Chondrocyte (in vitro differentiated cells): ENCODE results near the gene STARD8. TPM values are rescaled to one million over a fixed set of nuclear protein-coding genes. Genes with fewer than 3 reads are reported as not detected.

Source experiments
- DNase-seq: peaks from one replicate; pipeline ENCODE4 v3.0.0; 2021; ENCODE audit warnings: mixed read lengths, low spot score
- H3K27ac Mint-ChIP-seq: one replicate; pipeline ENCODE4 v1.8.0; 2021; ENCODE audit warnings: mild to moderate bottlenecking, moderate library complexity, mixed read lengths; ENCODE audit not compliant: unreplicated experiment
- H3K27me3 Mint-ChIP-seq: 2 replicates; pipeline ENCODE4 v1.8.0; 2021; ENCODE audit warnings: low read depth, mixed read lengths
- H3K36me3 Mint-ChIP-seq: 2 replicates; pipeline ENCODE4 v1.8.0; 2021; ENCODE audit warnings: low read depth, mixed read lengths
- H3K4me1 Mint-ChIP-seq: 2 replicates; pipeline ENCODE4 v1.8.0; 2021; ENCODE audit warnings: low read depth, mild to moderate bottlenecking, mixed read lengths
- H3K4me3 Mint-ChIP-seq: one replicate; pipeline ENCODE4 v1.8.0; 2021; ENCODE audit warnings: mild to moderate bottlenecking, moderate library complexity, mixed read lengths; ENCODE audit not compliant: unreplicated experiment
- H3K9me3 Mint-ChIP-seq: 2 replicates; pipeline ENCODE4 v1.8.0; 2021; ENCODE audit warnings: low read depth, mixed read lengths
- CTCF ChIP-seq: fragments of 200-600 bp; sonication (generic); IDR thresholded peaks from 2 replicates; pipeline ENCODE4 v1.5.0; 2021; ENCODE audit warnings: antibody characterized with exemption, mild to moderate bottlenecking, moderate library complexity
- total RNA-seq: library from RNA; stranded (reverse); gene quantifications from 3 replicates; pipeline ENCODE4 v1.2.1, GENCODE V29; 2021

The STARD8 gene
- total RNA-seq, 1 donor from 2014 or later = 0.37 TPM

- Mint-ChIP-seq H3K4me1 (no peaks in the 10 kb centered on the region), H3K27me3 (no peaks in the 10 kb centered on the region), H3K4me3 (no peak overlapping the region), H3K9me3 (no peaks in the 10 kb centered on the region), H3K36me3 (no peaks in the 10 kb centered on the region), H3K27ac (no peak overlapping the region)
- DNase-seq = peak; percentile 63
- no peak for TF ChIP-seq CTCF
These were observed 64.4 kb downstream of the STARD8 start for GRCh38 chrX:68711845-68712244.

- Mint-ChIP-seq H3K9me3 (no peaks in the 10 kb centered on the region), H3K27ac (no peak overlapping the region), H3K4me3 (no peak overlapping the region), H3K4me1 (no peaks in the 10 kb centered on the region), H3K36me3 (no peaks in the 10 kb centered on the region), H3K27me3 (no peaks in the 10 kb centered on the region)
- DNase-seq = no peak
- TF ChIP-seq CTCF = no peak
These were observed 67.4 kb downstream of the STARD8 start for GRCh38 chrX:68714856-68715255.

GRCh38 chrX:68717196-68717595, 69.7 kb downstream of the STARD8 start:
- no peaks in the 10 kb centered on the region for H3K36me3 Mint-ChIP-seq
- H3K27ac Mint-ChIP-seq = no peak overlapping the region
- no peak for TF ChIP-seq CTCF
- H3K9me3 Mint-ChIP-seq = no peaks in the 10 kb centered on the region
- no peak for DNase-seq
- H3K27me3 Mint-ChIP-seq = no peaks in the 10 kb centered on the region
- no peaks in the 10 kb centered on the region for H3K4me1 Mint-ChIP-seq
- no peak overlapping the region for H3K4me3 Mint-ChIP-seq

GRCh38 chrX:68717663-68718442, 70.4 kb downstream of the STARD8 start:
- H3K4me3 Mint-ChIP-seq = no peak overlapping the region
- H3K27ac Mint-ChIP-seq = no peak overlapping the region
- H3K4me1 Mint-ChIP-seq = no peaks in the 10 kb centered on the region
- DNase-seq = peak; percentile 70
- no peaks in the 10 kb centered on the region for H3K9me3 Mint-ChIP-seq
- H3K27me3 Mint-ChIP-seq = no peaks in the 10 kb centered on the region
- TF ChIP-seq CTCF = no peak
- peaks cover under 1% of the 10 kb centered on the region for H3K36me3 Mint-ChIP-seq

GRCh38 chrX:68718443-68718820, 71.0 kb downstream of the STARD8 start:
- Mint-ChIP-seq H3K4me3 (no peak overlapping the region), H3K27me3 (no peaks in the 10 kb centered on the region), H3K36me3 (peaks cover 2% of the 10 kb centered on the region), H3K27ac (no peak overlapping the region), H3K4me1 (no peaks in the 10 kb centered on the region), H3K9me3 (no peaks in the 10 kb centered on the region)
- no peak for DNase-seq
- TF ChIP-seq CTCF = no peak
